Activated T-cell treated with anti-CD3 and anti-CD28 coated beads for 24 hours (primary cell): ENCODE data around the gene STK32C.

Experiments used
- DNase-seq: peaks from one replicate; pipeline ENCODE4 v3.0.0-alpha.2; 2020; ENCODE audit warnings: low read depth

The STK32C gene

GRCh38 chr10:132209978-132210530 is 97.7 kb downstream of the STK32C start:
- DNase-seq = no peak

DNA sequence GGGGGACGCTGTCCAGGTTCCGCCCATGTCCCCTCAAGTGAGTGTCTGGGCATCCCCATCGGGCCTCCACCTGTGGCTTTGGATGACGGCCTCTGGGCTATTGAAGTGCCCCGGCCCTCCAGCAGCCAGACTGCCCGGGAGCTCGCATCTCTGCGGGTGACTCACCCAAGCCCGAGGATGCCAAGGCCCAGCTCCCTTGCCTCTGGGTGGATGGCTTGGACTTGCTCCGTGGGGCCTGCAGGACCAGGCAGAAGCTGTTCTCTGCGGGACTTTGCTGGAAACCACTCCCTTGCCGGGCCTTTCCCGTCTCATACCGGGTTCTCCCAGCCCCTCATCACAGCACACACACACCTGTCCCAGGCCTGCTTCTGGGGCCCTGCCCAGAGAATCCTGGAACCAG is 98.6 kb downstream of the STK32C start:
- no peak for DNase-seq

- DNase-seq = no peak
Measured at GRCh38 chr10:132208462-132209050, 99.2 kb downstream of the STK32C start.

DNA sequence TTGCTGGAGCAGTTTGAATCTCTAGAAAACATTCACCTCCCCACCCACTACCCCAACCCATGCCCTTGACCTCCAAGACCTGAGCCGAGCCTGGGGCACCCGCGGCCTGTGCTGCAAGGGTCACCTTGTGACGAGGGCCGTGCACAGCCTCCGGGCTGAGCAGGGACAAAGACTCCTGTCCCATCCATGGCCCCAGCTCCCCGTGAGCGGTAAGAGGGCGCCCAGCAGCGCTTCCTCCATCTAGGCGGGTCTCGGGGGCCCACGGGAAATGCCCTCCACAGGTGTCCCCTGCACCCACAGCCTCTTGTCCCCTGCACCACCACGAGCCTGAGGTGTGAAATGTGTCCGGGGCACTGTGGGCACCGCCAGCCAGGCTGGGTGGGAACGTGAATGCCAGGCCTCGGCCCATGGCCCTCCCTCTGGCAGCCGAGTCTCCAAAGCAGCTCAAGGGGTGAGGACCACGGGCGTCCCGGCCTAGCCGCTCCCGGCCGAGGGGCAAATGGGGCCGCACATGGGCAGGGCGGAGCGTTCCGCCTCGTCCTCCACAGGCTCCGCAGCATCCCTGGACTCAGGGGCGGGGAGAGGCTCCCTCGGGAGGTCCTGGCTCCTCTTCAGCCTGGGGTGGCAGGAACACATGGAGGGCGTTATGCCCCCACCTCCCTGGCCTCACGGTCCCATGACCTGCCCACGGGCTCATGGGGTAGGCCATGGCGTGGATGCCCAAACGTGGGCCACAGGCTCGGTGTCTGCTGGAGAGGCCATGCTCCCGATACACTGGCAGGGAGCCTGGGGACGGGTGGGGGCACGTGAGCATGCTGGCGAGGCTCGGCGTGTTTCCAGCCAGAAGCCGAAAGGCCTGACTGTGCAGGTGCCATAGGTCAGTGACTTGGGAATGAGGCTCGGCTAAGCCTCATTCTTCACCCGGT is 100.0 kb downstream of the STK32C start:
- no peak for DNase-seq

DNA sequence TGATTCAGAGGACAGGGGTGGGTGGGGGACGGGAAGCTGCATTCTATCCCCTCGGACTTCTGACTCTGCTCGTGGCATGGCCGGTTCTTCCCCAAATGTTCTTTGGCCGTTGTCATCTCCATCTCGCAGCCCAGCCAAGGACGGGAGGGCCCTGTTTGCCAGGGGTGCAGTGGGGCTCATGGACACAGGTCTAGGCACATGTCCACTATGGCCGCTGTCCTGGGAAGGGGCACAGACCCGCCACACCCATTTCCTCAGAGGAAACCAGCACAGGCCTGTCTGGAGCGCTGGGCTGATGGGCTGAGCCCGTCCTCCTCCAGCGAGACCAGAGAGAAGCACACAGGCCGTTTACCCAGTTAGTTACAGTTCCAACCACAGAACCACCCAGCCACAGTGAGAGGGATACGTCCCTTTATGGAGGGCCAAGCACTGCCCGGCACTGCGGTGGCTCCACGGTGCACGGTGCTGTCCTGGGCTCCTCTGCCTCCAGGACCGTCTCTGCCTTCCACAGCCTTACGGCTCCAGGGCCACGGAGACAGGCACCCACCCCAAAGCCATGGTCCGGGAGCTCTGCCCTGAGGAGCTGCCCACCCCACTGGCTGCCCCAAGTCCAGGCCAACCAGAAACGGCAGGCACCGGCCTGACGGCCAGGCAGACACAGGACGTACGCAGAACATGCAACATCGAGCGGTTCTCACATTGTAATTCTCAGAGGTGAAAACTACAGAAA is 100.8 kb downstream of the STK32C start:
- no peak for DNase-seq

GRCh38 chr10:132206377-132206745 is 101.4 kb downstream of the STK32C start:
- DNase-seq = no peak

DNA sequence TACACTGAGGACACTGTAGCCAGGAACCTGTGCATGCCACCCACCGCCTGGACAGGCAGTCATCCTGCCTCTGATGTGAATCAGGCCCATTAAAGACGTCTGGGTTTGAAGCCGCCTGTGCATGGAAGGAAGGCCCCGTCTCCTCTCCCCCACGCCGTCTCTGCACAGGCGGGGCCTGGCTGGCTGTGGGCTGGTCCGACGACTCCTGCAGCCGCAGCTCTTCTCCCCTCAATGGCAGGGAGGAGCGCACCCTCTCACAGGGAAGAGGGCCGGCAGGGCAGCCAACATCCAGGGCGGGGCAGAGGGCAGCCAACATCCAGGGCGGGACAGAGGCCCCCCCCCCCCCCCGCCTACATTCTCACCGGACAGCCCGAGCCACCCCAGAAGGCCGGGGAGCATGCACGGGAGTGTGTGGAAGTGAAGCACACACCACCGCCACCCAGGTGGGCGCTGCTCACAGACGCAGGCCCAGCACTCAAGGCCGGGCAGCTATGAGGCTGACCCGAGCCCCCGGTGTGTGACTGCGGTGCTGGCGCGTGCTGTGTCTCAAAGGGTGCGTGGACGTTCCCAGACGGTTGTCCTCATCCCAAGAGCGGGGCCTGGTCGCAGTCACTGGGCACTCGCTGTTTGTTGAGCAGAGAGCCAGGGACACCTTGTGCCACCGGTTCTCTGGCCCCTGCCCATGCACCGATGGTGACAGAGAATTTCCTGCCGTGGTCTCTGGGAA is 101.9 kb downstream of the STK32C start:
- DNase-seq = no peak

DNA sequence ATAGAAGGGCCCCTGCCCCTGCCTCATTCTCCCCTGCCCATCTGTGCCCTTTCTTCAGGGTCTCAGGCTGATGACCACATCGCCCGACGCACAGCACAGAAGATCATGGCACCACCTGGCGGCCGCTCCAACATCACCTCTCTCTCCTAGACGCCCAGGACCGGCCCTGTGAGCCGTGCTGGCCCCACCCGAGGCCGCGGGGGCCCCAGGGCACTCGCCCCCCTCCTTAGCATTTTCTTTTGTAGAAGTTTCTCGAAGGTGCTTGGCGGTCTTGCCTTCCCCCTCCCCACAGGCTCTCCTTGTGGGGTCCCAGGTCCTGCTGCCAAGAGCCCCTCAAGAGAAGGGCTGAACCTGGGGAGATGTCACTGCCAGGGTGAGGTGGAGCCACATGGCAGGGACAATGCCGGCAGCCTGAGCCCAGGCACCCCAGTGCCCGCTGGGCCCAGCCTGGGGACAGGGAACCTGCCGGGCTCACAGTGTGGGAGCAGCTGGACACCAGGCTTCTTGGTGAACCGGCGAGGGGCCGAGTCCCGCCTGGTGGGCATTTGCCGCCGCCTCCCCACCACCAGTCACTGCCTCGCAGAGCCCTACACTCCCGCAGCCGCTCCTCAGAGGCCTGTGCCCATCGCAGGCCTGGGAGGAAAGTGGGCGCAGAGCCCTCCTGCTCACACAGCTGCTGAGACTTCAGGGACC is 102.8 kb downstream of the STK32C start:
- DNase-seq = no peak

DNA sequence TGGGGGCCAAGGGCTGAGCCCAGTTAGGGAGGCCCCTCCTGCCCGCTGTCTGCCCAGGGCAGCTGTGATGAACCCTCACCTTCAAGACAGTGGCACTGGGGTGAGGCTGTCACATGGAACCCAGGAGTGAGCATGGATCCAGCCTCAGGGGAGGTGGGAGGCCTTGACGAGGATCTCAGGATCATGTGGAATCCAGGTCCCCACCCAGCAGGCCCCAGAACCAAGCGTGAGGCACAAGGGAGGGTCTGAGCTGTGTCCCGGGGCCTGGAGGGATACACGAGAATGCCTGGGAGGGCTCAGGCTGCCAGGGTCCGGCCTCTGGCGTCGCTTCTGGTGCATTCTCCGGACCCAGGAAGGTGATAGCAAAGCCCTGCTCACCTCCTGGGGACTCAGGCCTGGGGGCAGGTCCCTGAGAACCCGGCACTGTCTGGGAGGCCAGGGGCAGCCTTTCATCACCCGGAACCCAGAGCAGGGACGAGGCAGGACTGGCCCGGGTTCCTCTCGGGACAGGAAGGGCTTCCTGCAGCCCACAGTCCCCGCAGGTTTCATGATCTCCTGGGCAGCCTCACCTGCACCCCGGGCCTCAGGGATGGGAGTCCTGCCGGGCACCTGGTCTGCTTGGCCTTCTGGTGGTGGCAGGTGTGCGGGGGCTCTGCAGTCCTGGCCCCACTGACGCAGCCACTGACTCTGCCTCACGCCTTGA is 103.5 kb downstream of the STK32C start:
- no peak for DNase-seq

GRCh38 chr10:132203256-132204077 is 104.3 kb downstream of the STK32C start:
- no peak for DNase-seq

GRCh38 chr10:132202070-132202970 is 105.4 kb downstream of the STK32C start:
- no peak for DNase-seq

DNA sequence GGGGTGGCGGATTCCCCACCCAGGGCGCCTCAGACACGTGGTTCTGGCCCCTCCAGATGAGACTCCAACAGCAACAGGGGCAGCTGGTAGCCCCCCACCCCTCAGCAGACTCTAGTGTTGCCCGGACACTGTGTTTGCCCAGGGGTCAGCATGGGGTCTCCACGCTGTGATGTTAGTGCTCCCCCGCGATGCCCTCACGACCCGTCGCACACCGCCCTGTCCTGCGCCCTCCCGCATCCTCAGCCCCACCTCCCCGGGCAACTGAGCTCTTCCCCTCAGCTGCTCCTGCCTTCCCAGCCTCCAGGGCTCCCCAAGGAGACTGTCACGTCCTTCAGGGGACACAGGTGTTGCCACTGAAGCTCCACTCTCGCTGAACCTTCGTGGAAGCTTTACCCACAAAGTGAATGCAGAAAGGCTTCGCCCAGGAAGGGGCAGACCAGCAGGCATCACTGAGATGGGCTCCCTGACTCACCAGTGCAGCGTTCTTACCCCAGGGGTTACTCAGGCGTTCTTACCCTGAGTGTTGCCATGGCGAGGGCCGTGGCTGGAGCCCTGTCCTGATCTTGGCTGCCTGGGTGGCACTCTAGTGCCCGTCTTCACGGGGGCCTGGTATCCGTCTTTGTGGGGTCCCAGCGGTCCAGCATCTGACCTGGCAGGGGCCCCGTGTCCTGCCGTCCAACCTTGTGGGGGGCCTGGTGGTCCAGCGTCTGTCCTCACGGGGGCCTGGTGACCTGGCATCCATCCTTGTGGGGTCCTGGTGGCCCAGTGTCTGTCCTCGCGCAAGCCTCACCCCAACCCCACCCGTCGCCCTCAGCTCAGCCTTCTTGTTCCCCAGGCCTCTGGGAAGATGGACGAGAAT is 106.4 kb downstream of the STK32C start:
- no peak for DNase-seq

DNA sequence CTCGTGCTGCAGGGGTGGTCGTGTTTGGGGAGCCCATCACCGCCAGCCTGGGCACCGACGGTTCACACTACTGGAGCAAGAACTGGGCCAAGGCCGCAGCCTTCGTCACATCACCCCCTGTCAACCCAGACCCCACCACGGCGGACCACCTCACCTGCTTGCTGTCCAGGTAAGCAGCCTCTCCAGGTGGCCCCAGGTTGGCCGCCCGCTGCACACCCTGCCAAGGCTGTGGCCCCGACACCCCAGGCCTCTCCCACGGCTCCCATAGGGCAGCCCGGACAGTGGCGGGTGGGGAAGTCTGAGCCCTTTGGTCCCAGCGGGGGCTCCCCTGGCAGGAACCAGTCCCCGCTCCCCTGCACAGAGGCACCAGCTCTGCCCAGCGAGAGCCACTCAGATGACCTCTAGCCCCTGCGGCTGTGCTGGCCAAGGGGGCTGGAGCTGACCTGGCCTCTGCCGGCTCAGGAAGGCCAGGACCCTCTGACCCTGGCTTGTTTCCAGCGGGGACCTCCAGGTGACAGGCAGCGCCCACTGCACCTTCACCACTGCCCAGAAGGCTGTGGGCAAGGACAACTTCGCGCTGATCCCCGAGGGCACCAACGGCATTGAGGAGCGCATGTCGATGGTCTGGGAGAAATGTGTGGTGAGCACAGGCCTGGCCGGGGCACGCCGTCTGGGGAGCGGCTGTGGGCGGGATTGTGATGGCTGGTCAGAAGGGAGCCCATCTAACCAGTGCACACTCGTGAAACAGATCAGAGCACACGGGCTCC is 107.2 kb downstream of the STK32C start:
- no peak for DNase-seq

- DNase-seq = no peak
Measured at GRCh38 chr10:132199854-132200311, 107.9 kb downstream of the STK32C start.

- no peak for DNase-seq
Measured at GRCh38 chr10:132199268-132199853, 108.4 kb downstream of the STK32C start.

DNA sequence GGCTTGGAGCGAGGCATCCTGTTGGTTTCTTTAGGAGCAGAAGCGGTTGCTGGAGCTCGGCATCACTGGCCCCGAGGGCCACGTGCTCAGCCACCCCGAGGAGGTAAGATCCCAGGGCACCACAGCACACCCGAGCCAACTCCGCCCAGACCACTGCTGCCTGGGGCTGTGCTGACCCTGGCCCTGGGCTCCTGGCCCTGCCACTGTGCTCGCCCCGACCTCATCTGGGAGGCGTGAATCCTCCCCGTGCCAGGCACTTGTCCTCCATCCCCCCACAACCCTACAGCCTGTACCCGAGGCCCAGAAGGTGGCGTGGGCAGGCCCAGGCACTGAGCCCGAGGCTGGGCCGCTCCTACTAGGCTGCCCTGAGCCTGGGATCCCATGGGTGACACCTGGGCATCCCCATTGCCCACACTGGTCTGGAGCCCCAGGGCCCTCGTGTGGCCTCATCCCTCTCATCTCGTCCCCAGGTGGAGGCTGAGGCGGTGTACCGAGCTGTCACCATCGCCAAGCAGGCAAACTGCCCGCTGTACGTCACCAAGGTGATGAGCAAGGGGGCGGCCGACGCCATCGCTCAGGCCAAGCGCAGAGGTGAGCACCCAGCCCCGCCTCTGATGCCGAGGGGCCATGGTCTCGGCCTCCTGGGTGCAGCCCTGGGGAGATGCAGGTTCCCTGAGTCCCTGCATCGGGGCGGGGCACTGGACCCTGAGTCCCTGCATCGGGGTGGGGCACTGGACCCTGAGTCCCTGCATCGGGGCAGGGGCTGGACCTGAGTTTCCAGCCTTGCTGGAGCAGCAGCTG is 109.2 kb downstream of the STK32C start:
- no peak for DNase-seq
